SJSA1 (cell line): Measurements from ENCODE around the gene SAA4. TPM values are rescaled to one million over a fixed set of nuclear protein-coding genes. Genes with fewer than 3 reads are reported as not detected.
"Not testable (repeated sequence)": the region's sequence is repeated elsewhere in the genome, so short reads cannot be mapped to it uniquely, and the experiment has no call there.

Source experiments
- DNase-seq, 2 experiments: peaks; one replicate each; pipeline ENCODE4 v3.0.0-alpha.2; 2015 to 2020; ENCODE audit warnings: low spot score in 2 of 2, low read depth in 1 of 2
- H3K27ac ChIP-seq: fragments of 250-450 bp; sonication (Bioruptor Pico); 2 replicates; pipeline ENCODE4 v1.5.1; 2020; ENCODE audit warnings: mild to moderate bottlenecking, moderate library complexity
- H3K27me3 ChIP-seq: fragments of 250-450 bp; sonication (Bioruptor Pico); replicated peaks from 2 replicates; pipeline ENCODE4 v1.5.1; 2020; ENCODE audit warnings: mild to moderate bottlenecking, moderate library complexity
- H3K36me3 ChIP-seq: fragments of 250-450 bp; sonication (Bioruptor Pico); 2 replicates; pipeline ENCODE4 v1.5.1; 2020; ENCODE audit warnings: mild to moderate bottlenecking
- H3K4me1 ChIP-seq: fragments of 250-450 bp; sonication (Bioruptor Pico); replicated peaks from 2 replicates; pipeline ENCODE4 v1.6.1; 2021; ENCODE audit warnings: mild to moderate bottlenecking
- H3K4me3 ChIP-seq: fragments of 250-450 bp; sonication (Bioruptor Pico); 2 replicates; pipeline ENCODE4 v1.5.1; 2020; ENCODE audit warnings: mild to moderate bottlenecking
- H3K9me3 ChIP-seq: fragments of 250-450 bp; sonication (Bioruptor Pico); replicated peaks from 2 replicates; pipeline ENCODE4 v1.5.1; 2020; ENCODE audit warnings: mild to moderate bottlenecking
- total RNA-seq: library from RNA; depleted of rRNA; stranded (reverse); fragments of >200 nt; shearing (Covaris generic); gene quantifications from 2 replicates; pipeline ENCODE4 v1.2.3, GENCODE V29; 2014

SAA4 gene
- total RNA-seq, 1 experiment from 2014 or later = not detected

DNA sequence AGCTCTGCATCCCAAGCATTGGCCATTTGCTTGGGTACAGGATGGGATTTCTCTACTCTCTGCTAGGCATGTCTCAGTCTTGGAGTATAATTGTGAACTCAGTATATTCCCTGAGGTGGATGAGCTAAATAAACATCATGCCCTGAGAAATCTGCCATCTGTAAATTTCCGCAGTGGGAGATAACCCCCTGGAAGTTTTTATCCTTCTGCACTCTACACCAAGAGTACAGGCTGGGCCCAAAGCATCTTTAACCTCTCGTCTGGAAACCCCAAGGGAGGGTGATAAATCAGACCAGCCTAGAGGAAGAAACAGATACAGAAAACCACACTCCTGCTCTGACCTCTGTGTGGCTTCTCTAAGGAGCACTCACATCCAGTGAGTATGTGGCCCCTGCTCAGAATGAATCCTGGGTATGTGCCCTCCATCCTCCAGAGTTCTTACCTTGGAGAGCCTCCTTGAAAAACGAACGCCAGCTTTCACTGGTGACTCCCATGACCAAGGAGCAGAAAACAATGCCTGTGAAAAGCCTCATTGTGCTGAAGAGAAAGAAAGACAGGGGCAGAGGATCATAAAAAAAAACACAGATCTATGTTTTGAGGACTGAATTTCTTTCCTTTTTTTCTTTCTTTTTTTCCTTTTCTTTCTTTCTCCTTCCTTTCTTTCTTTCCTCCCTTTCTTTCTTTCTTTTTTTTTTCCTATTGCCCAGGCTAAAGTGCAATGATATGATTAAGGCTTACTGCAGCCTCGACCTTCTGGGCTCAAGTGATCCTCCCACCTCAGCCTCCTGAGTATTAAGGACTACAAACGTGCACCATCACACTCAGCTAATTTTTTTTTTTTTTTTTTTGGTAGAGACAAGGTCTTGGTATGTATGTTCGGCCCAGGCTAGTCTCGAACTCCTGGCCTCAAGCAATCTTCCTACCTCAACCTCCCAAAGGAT, 938 bp downstream of the SAA4 start:
- Histone ChIP-seq H3K9me3 (no peaks in the 10 kb centered on the region), H3K4me1 (no peaks in the 10 kb centered on the region), H3K36me3 (no peaks in the 10 kb centered on the region), H3K27ac (no peak overlapping the region), H3K4me3 (no peak overlapping the region), H3K27me3 (peaks cover 49% of the 10 kb centered on the region)
- DNase-seq = no peak

DNA sequence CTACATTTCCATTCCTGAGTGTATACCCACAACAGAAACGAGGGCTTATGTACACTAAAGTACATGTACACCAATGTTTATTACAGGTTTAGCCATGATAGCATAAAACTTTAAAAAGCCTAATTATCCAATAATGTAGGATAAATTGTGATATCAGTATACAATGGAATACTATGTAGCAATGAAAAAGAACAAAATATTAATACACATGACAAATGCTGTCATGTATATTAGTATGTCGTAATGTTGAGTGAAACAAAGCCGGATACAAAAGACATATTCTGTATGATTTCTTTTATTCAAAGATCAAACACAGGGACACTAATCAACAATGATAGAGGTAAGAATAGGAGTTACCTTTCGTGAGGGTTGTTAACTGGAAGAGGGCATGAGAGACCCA, 2.7 kb downstream of the SAA4 start:
- Histone ChIP-seq H3K4me3 (no peak overlapping the region), H3K27me3 (peaks cover 43% of the 10 kb centered on the region)
- DNase-seq = no peak

GRCh38 chr11:18230859-18231258, 5.7 kb downstream of the SAA4 start:
- H3K9me3 ChIP-seq = no peaks in the 10 kb centered on the region
- H3K4me1 ChIP-seq = no peaks in the 10 kb centered on the region
- DNase-seq = no peak
- no peak overlapping the region for H3K27ac ChIP-seq
- peaks cover 18% of the 10 kb centered on the region; the same call in 1 of the 2 replicates for H3K27me3 ChIP-seq
- no peak overlapping the region for H3K4me3 ChIP-seq
- no peaks in the 10 kb centered on the region for H3K36me3 ChIP-seq

More for the DNA sequence above, 2.7 kb downstream of the SAA4 start:
- Histone ChIP-seq H3K36me3 (no peaks in the 10 kb centered on the region), H3K27ac (no peak overlapping the region), H3K4me1 (no peaks in the 10 kb centered on the region), H3K9me3 (no peaks in the 10 kb centered on the region)

DNA sequence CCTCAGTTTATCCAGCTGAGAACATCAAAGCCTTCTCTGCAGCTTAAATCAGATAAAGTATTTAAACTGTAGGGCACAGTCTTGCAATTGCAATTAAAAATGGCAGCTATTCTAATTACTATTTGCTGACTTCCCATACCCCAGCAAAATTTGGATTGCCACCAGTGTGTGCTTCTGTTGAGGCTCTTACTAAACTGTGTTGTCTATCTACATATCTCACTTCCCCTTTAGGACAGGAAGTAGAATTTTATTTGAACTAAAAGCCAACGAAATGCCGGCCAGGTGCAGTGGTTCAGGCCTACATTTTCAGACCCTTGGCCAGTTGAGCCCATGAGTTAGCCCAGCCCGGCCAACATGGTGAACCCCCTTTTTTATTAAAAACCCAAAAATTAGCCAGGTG, 7.1 kb downstream of the SAA4 start:
- no peak overlapping the region for H3K4me3 ChIP-seq
- peaks cover 9% of the 10 kb centered on the region; the same call in 1 of the 2 replicates for H3K27me3 ChIP-seq
- H3K4me1 ChIP-seq = no peaks in the 10 kb centered on the region
- H3K27ac ChIP-seq = no peak overlapping the region
- H3K36me3 ChIP-seq = no peaks in the 10 kb centered on the region
- no peaks in the 10 kb centered on the region for H3K9me3 ChIP-seq
- no peak for DNase-seq

DNA sequence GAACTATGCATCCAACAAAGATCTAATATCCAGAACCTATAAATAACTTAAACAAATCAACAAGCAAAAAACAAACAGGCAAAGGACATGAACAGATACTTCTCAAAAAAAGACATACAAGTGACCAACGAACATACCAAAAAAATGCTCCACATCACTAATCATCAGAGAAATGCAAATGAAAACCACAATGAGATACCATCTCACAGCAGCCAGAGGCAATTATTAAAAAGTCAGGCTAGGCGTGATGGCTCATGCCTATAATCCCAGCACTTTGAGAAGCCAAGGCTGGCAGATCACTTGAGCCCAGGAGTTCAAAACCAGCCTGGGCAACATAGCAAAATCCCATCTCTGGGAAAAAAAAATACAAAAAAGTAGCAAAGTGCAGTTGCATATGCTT, 10.7 kb downstream of the SAA4 start:
- Histone ChIP-seq H3K4me1 (no peaks in the 10 kb centered on the region), H3K4me3 (no peak overlapping the region), H3K9me3 (no peaks in the 10 kb centered on the region), H3K36me3 (no peaks in the 10 kb centered on the region), H3K27me3 (0 out of 2 replicates have a peak, but pooled peaks cover 2% of the 10 kb centered on the region), H3K27ac (no peak overlapping the region)
- no peak for DNase-seq

DNA sequence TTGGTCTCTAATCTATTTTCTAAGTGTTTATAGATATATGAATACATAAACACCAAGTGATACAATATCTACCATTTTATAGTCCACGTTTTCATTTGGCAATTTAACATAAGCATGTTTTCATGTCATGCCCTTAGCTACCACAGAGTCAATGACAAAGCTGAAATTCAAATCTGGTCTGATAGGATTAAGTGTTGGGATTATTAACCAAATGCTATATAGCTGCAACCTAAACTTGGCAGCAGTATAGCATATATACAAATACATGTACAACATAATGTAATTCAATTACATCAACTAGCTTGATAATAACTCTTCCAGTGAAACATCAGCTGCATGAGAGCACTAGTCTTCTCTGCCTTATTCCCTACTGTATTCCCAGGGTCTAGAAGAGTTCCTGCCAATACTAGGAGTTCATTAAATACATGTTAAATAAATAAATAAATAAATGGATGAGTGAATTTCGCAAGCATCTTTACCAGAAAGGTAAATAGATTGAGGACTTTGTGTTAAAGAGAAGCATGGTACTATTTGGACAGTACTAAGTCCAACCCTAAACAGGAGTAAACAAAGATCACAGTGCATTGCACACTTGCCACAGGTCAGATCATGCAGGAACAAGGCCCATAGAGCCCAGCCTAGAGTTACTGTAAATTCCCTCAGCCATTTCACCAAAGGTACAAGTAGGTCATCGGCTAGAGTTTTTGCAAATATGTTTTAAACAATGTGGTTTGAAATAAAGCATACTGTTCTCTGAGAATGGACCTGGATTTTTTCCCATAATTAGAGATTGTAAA, 12.8 kb downstream of the SAA4 start:
- no peak for DNase-seq
- Histone ChIP-seq H3K4me3 (no peak overlapping the region), H3K27ac (no peak overlapping the region), H3K9me3 (no peaks in the 10 kb centered on the region), H3K36me3 (no peaks in the 10 kb centered on the region), H3K4me1 (no peaks in the 10 kb centered on the region), H3K27me3 (0 out of 2 replicates have a peak, but pooled peaks cover 2% of the 10 kb centered on the region)

DNA sequence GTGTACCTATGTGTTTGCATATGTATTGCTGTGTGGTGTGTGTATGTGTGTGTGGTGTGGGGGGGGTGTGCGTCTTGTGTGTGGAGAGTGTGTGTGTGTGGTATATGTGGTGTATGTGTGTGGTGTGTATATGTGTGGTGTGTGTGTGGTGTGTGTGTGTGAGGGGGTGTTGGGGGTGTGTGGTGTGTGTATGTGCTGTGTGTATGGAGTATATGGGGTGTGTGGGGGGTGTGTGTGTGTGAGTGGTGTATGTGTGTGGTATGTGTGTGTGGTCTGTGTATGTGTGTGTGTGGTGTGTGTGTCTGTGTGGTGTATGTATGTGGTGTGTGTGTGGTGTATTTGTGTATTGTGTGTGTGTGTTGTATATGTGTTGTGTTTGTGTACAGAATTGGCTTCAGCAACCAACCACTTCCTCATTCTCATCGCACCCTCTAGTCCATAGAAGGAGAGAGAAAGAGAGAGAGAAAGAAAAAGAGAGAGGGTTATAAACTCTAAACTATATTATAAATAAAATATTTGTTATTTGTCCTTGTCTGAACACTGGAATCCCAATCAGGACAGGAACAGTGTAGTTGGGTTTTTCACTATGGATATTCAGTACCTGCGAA, 13.7 kb downstream of the SAA4 start:
- no peak for DNase-seq
- Histone ChIP-seq H3K36me3 (no peaks in the 10 kb centered on the region), H3K27ac (no peak overlapping the region), H3K27me3 (peaks cover 4% of the 10 kb centered on the region; the same call in 1 of the 2 replicates), H3K4me3 (no peak overlapping the region), H3K4me1 (no peaks in the 10 kb centered on the region), H3K9me3 (no peaks in the 10 kb centered on the region)

DNA sequence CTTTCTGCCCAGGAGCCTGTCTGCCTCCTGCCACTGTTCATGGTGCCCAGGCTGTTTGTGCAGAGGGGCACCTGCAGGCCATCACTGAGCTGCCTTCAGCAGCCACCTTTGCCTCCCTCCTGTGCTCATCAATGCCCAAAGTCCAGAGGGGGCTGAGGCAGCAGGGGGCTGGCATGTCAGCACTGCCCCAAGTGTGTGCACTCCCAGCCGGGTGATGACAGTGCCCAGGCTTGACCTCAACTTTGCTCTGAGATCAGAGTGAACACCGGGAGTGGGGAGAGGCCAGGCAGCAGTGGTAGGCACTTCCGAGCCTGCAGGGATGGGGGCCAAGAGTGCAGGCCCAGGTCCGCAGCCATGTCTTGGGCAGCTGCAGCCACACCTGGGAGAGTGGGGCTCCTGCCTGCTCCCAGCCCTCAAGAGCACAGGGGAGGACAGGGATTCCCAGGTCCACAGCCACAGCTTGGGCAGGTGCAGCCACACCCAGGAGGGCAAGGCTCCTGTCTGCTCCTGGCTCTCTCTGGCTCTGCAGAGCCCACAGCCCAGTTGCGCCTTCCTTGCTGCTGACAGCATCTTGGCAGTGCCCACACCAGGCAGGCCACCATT, 15.2 kb downstream of the SAA4 start:
- DNase-seq = no peak
- Histone ChIP-seq H3K36me3 (no peaks in the 10 kb centered on the region), H3K27ac (no peak overlapping the region), H3K9me3 (no peaks in the 10 kb centered on the region), H3K4me3 (no peak overlapping the region), H3K4me1 (no peaks in the 10 kb centered on the region), H3K27me3 (peaks cover 11% of the 10 kb centered on the region; the same call in 1 of the 2 replicates)

- no peak overlapping the region for H3K27ac ChIP-seq
- no peak for DNase-seq
- no peak overlapping the region for H3K4me3 ChIP-seq
- H3K27me3 ChIP-seq = peaks cover 27% of the 10 kb centered on the region
- no peaks in the 10 kb centered on the region for H3K9me3 ChIP-seq
- no peaks in the 10 kb centered on the region for H3K36me3 ChIP-seq
- H3K4me1 ChIP-seq = no peaks in the 10 kb centered on the region
Observed at GRCh38 chr11:18209058-18209457, 27.5 kb downstream of the SAA4 start.

- Histone ChIP-seq H3K36me3 (no peaks in the 10 kb centered on the region), H3K9me3 (no peaks in the 10 kb centered on the region), H3K27ac (no peak overlapping the region), H3K27me3 (peaks cover 18% of the 10 kb centered on the region), H3K4me1 (no peaks in the 10 kb centered on the region), H3K4me3 (no peak overlapping the region)
- DNase-seq = no peak
Observed at GRCh38 chr11:18204771-18205170, 31.8 kb downstream of the SAA4 start.

- Histone ChIP-seq H3K27ac (no peak overlapping the region), H3K36me3 (no peaks in the 10 kb centered on the region), H3K4me1 (no peaks in the 10 kb centered on the region), H3K9me3 (no peaks in the 10 kb centered on the region), H3K27me3 (peaks cover 17% of the 10 kb centered on the region), H3K4me3 (no peak overlapping the region)
- DNase-seq = no peak
Observed at GRCh38 chr11:18204220-18204619, 32.4 kb downstream of the SAA4 start.

- Histone ChIP-seq H3K4me3 (no peak overlapping the region), H3K36me3 (no peaks in the 10 kb centered on the region), H3K4me1 (no peaks in the 10 kb centered on the region), H3K27me3 (peaks cover 20% of the 10 kb centered on the region), H3K9me3 (no peaks in the 10 kb centered on the region), H3K27ac (no peak overlapping the region)
- DNase-seq = no peak
Observed at GRCh38 chr11:18203723-18204122, 32.9 kb downstream of the SAA4 start.

DNA sequence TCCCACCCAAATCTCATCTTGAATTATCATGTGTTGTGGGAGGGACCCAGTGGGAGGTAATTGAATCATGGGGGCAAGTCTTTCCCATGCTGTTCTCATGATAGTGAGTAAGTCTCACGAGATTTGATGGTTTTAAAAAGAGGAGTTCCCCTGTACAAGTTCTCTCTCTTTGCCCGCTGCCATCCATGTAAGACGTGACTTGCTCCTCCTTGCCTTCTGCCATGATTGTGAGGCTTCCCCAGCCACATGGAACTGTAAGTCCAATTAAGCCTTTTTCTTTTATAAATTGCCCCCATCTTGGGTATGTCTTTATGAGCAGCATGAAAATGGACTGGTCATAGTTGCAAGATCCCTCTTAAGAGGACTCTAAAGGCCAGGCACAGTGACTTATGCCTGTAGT, 38.9 kb downstream of the SAA4 start:
- peaks cover 15% of the 10 kb centered on the region for H3K27me3 ChIP-seq
- H3K4me1 ChIP-seq, DNase-seq, H3K36me3 ChIP-seq, H3K4me3 ChIP-seq, H3K9me3 ChIP-seq, H3K27ac ChIP-seq: not testable (repeated sequence)
